ENCODE data around the gene USP15. TPM values are rescaled to one million over a fixed set of nuclear protein-coding genes. Genes with fewer than 3 reads are reported as not detected.

Gene USP15
- total and polyA plus RNA-seq, 2 donors (not counting 3 experiments of a cell fraction or from before 2014, with no cell fraction given), result 20.0 to 61.8 TPM

DNA sequence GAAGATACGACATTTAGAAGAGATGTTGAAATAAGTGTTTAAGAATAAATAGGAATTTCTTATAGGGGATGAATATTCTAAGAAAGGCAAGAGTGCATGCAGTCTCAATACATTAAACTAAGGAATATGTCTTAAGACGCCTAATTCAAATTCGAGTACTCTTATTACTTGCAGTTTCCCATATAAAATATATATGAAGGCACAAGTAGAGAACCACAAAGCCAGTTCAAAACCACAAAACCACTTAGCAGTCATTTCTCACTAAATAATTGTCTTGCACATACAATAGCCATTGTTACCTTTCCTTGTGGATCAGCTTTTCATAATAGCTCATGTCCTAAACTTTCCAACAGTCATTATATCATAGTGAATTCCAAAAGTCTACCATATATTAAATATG, 115.4 kb downstream of the USP15 start:
- FAIRE-seq (no peak), DNase-seq (ENCODE audit: low read depth, low spot score) (no peak)
- Histone ChIP-seq H2AFZ (ENCODE audit: low read depth, low read length) (no peak overlapping the region), H3K9me3 (replicated peaks; ENCODE audit: control insufficient read depth, insufficient read depth, low read length) (no peaks in the 10 kb centered on the region), H3K79me2 (ENCODE audit: control insufficient read depth, insufficient read depth, low read length) (no peaks in the 10 kb centered on the region), H3K36me3 (ENCODE audit: control insufficient read depth in 2 of 2, extremely low read depth in 1 of 2, insufficient read depth in 2 of 2, low read length in 2 of 2) (no peaks in the 10 kb centered on the region), H4K20me1 (replicated peaks; ENCODE audit: control insufficient read depth, extremely low read depth, insufficient read depth, low read length) (no peaks in the 10 kb centered on the region), H3K9ac (replicated peaks; ENCODE audit: extremely low read depth, insufficient read depth, low read length) (no peak overlapping the region), H3K4me1 (ENCODE audit: control insufficient read depth, extremely low read depth, insufficient read depth, low read length) (peaks cover 8% of the 10 kb centered on the region), H3K4me2 (ENCODE audit: insufficient read depth, low read length) (no peak overlapping the region), H3K27me3 (ENCODE audit: control insufficient read depth in 2 of 2, insufficient read depth in 2 of 2, low read length in 2 of 2) (no peaks in the 10 kb centered on the region), H3K9me1 (replicated peaks; ENCODE audit: control insufficient read depth, extremely low read depth, insufficient read depth, low read length) (no peaks in the 10 kb centered on the region), H3K4me3 (replicated peaks in 1 of 3; ENCODE audit: insufficient read depth in 1 of 3, low read depth in 1 of 3, low read length in 3 of 3) (no peak overlapping the region), H3K27ac (ENCODE audit: insufficient read depth, low read depth, low read length) (no peak overlapping the region)
- no TSS peak for BruUV-seq (replicated peaks)
- CTCF ChIA-PET, result no interaction called here
- intact Hi-C loops (cut with micrococcal nuclease) (no loop called here), dilution Hi-C loops (cut with MboI; ENCODE audit: extremely low pct_ligation_motif_present, low sequenced_read_pairs) (no loop called here)
- TF ChIP-seq GATA2 (IDR thresholded peaks at IDR 0.05; ENCODE audit: insufficient read depth, insufficient read length, low read depth, low read length) (no peak), EZH2 (IDR thresholded peaks at IDR 0.05; ENCODE audit: borderline replicate concordance, low read depth, low read length, severe bottlenecking) (no peak), POLR2A (IDR thresholded peaks at IDR 0.05; ENCODE audit: low read depth, low read length) (no peak), JUN (IDR thresholded peaks at IDR 0.05; ENCODE audit: borderline replicate concordance, insufficient read depth, insufficient read length, low read depth) (no peak), POLR2AphosphoS5 (IDR thresholded peaks at IDR 0.05; ENCODE audit: insufficient read depth, low read depth, low read length) (no peak), FOS (IDR thresholded peaks at IDR 0.05; ENCODE audit: borderline replicate concordance, insufficient read depth, low read length) (no peak), MYC (IDR thresholded peaks at IDR 0.05; ENCODE audit: low read depth, low read length) (no peak)
- TF ChIP-seq, protein P1, sequence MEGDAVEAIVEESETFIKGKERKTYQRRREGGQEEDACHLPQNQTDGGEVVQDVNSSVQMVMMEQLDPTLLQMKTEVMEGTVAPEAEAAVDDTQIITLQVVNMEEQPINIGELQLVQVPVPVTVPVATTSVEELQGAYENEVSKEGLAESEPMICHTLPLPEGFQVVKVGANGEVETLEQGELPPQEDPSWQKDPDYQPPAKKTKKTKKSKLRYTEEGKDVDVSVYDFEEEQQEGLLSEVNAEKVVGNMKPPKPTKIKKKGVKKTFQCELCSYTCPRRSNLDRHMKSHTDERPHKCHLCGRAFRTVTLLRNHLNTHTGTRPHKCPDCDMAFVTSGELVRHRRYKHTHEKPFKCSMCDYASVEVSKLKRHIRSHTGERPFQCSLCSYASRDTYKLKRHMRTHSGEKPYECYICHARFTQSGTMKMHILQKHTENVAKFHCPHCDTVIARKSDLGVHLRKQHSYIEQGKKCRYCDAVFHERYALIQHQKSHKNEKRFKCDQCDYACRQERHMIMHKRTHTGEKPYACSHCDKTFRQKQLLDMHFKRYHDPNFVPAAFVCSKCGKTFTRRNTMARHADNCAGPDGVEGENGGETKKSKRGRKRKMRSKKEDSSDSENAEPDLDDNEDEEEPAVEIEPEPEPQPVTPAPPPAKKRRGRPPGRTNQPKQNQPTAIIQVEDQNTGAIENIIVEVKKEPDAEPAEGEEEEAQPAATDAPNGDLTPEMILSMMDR (IDR thresholded peaks at IDR 0.05; ENCODE audit: extremely low read depth in 1 of 2, insufficient read depth in 1 of 2, low read depth in 1 of 2, low read length in 2 of 2), result no peak
- TF ChIP-seq, protein P2, sequence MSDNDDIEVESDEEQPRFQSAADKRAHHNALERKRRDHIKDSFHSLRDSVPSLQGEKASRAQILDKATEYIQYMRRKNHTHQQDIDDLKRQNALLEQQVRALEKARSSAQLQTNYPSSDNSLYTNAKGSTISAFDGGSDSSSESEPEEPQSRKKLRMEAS (IDR thresholded peaks at IDR 0.05; ENCODE audit: insufficient read depth, insufficient read length), result no peak
- POLR2A ChIA-PET, result no interaction called here

All from endothelial cell of umbilical vein (primary cell).